ENCODE measurements around the gene RASSF7.

RASSF7 gene

GRCh38 chr11:532986-533585, 27.7 kb upstream of the RASSF7 start:
- DNase-seq = no peak

- DNase-seq = peak; percentile 18
Measured at GRCh38 chr11:533586-534395, 27.0 kb upstream of the RASSF7 start.

GRCh38 chr11:534396-535209, 26.2 kb upstream of the RASSF7 start:
- DNase-seq = peak; percentile 30

GRCh38 chr11:535210-535518, 25.6 kb upstream of the RASSF7 start:
- DNase-seq = no peak

- peak; percentile 95 for DNase-seq
Measured at GRCh38 chr11:535519-536454, 25.0 kb upstream of the RASSF7 start, which contains the start of gene HRAS. HRAS (minus strand) TSS chr11:535576.

GRCh38 chr11:536841-537621, 23.7 kb upstream of the RASSF7 start, which contains the start of gene LRRC56:
LRRC56 (plus strand) TSS chr11:537527; CDS start chr11:540685, 3,158 bp downstream.
- DNase-seq = peak; percentile 96

GRCh38 chr11:537622-538430, 22.9 kb upstream of the RASSF7 start:
- DNase-seq = no peak

- DNase-seq = no peak
Measured at GRCh38 chr11:538431-539051, 22.2 kb upstream of the RASSF7 start.

- DNase-seq = no peak
Measured at GRCh38 chr11:539971-540481, 20.7 kb upstream of the RASSF7 start.

- no peak for DNase-seq
Measured at GRCh38 chr11:540583-541432, 20.0 kb upstream of the RASSF7 start.

- no peak for DNase-seq
Measured at GRCh38 chr11:541433-541885, 19.3 kb upstream of the RASSF7 start.

GRCh38 chr11:544817-545166, 16.0 kb upstream of the RASSF7 start:
- DNase-seq = no peak

- DNase-seq = no peak
Measured at GRCh38 chr11:545171-545570, 15.6 kb upstream of the RASSF7 start.

- no peak for DNase-seq
Measured at GRCh38 chr11:548700-549603, 11.8 kb upstream of the RASSF7 start.

GRCh38 chr11:550021-550745, 10.6 kb upstream of the RASSF7 start:
- no peak for DNase-seq

- DNase-seq = no peak
Measured at GRCh38 chr11:550746-551085, 10.1 kb upstream of the RASSF7 start.

- DNase-seq = no peak
Measured at GRCh38 chr11:551131-551530, 9.6 kb upstream of the RASSF7 start.

Measured in activated CD8-positive, alpha-beta memory T cell treated with anti-CD3 and anti-CD28 coated beads, Interleukin-2, amount 50 U/mL, for 4 hours (primary cell).